Upper lobe of left lung (tissue), 6 donors: Measurements from ENCODE around the gene TNFAIP8. TPM values are rescaled to one million over a fixed set of nuclear protein-coding genes. Genes with fewer than 3 reads are reported as not detected.
"Not testable (repeated sequence)": the region's sequence is repeated elsewhere in the genome, so short reads cannot be mapped to it uniquely, and the experiment has no call there.

Experiments used
- ATAC-seq, 2 donors: fragments of 200-7000 bp; cut with Tn5 transposase; one replicate each; pipeline ENCODE4 v1.9.1; 2022; ENCODE audit warnings: mild to moderate bottlenecking in 2 of 2, moderate library complexity in 2 of 2; ENCODE audit not compliant: low FRiP score in 2 of 2
- DNase-seq, 2 donors: peaks; one replicate each; pipeline ENCODE4 v3.0.0-alpha.2; 2019 to 2020
- H3K27ac ChIP-seq, 4 donors: fragments of 200-600 bp; sonication (generic); one replicate each; pipeline ENCODE4 v1.5.1; 2016 to 2019
- H3K27me3 ChIP-seq, 4 donors: fragments of 200-600 bp; sonication (generic); one replicate each; pipeline ENCODE4 v1.5.1; 2017 to 2019
- H3K36me3 ChIP-seq, 4 donors: fragments of 200-600 bp; sonication (generic); one replicate each; pipeline ENCODE4 v1.5.1; 2016 to 2019
- H3K4me1 ChIP-seq, 4 donors: fragments of 200-600 bp; sonication (generic); one replicate each; pipeline ENCODE4 v1.5.1; 2018 to 2019
- H3K4me3 ChIP-seq, 4 donors: fragments of 200-600 bp; sonication (generic); one replicate each; pipeline ENCODE4 v1.5.1; 2017 to 2019; ENCODE audit warnings: mild to moderate bottlenecking in 2 of 4, moderate library complexity in 1 of 4
- H3K9me3 ChIP-seq, 4 donors: fragments of 200-600 bp; sonication (generic); one replicate each; pipeline ENCODE4 v1.5.1; 2018 to 2019
- EP300 ChIP-seq, 4 donors: sonication (generic); formaldehyde crosslinking; IDR thresholded peaks; one replicate each; pipeline ENCODE4 v1.5.1; 2017; ENCODE audit warnings: antibody characterized with exemption in 4 of 4, control low read depth in 2 of 4
- POLR2A ChIP-seq, 4 donors: fragments of 450-650 bp; IDR thresholded peaks; one replicate each; pipeline ENCODE4 v1.5.1; 2016 to 2017; ENCODE audit warnings: antibody characterized with exemption in 4 of 4, mild to moderate bottlenecking in 2 of 4
- POLR2AphosphoS5 ChIP-seq, 2 donors: sonication (generic); formaldehyde crosslinking; IDR thresholded peaks; one replicate each; pipeline ENCODE4 v1.5.1; 2017; ENCODE audit warnings: antibody characterized with exemption in 2 of 2
- WGBS, 2 donors: methylation state at CpG; one replicate each; pipeline ENCODE4 v1.1.5; 2017 to 2018; 5-methylcytosine and 5-hydroxymethylcytosine counted together
- small RNA-seq, 4 donors: library from RNA; depleted of rRNA; stranded (forward); fragments of <200 nt; gene quantifications; one replicate each; pipeline ENCODE3, GENCODE V24; 2016
- total RNA-seq, 6 donors: library from RNA; depleted of rRNA in 4 of 6; stranded (reverse); fragments of >200 nt in 4 of 6; gene quantifications; one replicate each; pipeline versions ENCODE4 v1.1.0 to v1.2.1, GENCODE V29; 2016 to 2021
- TF ChIP-seq, protein P1 (sequence below), 6 experiments: fragments of 450-650 bp in 4 of 6; fragments of 200-600 bp in 2 of 6; sonication (generic) in 2 of 6; IDR thresholded peaks; one replicate each; pipeline ENCODE4 v1.5.1; 2016 to 2019; ENCODE audit warnings: antibody characterized with exemption in 6 of 6
- donor health status: DM: no; HTN: no; CAD: no; lungs with moderate emphysema.
- donor health status: DM: no; HTN: yes; CAD: no; lungs with severe emphysema.

Gene TNFAIP8
- total RNA-seq, 6 donors from 2014 or later = 14.7 to 33.2 (median 19.7) TPM

DNA sequence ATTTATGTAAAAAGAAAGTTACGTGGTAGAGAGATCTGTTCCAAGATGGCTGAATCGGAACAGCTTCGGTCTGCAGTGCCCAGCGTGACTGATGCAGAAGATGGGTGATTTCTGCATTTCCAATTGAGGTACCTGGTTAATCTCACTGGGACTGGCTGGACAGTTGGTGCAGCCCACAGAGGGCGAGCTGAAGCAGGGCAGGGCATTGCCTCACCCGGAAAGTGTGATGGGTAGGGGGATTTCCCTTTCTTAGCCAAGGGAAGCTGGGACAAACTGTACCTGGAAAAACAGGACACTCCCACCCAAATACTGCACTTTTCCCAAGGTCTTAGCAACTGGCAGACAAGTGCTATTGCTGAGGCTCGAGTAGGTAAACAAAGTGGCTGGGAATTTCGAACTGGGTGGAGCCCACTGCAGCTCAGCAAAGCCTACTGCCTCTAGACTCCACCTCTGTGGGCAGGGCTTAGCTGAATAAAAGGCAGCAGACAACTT, 83.4 kb downstream of the TNFAIP8 start:
- DNase-seq (peak in 1 of 2 donors; percentile 64), ATAC-seq (peak in 1 of 2 donors; percentile 67)
- Histone ChIP-seq H3K4me3 (peak overlapping the region in 2 of 4 donors; percentile 13 to 24), H3K4me1 (peaks cover 0 to 5% (median 0%) of the 10 kb centered on the region in 4 donors), H3K27me3 (no peaks in the 10 kb centered on the region), H3K36me3 (no peaks in the 10 kb centered on the region), H3K27ac (peak overlapping the region in 3 of 4 donors; percentile 10 to 48 (median 43)), H3K9me3 (no peaks in the 10 kb centered on the region)
- 42 to 56% methylated on average over 8 of the region's 8 CpGs for WGBS, 2 donors
- peak; percentile 29 to 32 for TF ChIP-seq POLR2AphosphoS5 (IDR thresholded peaks at IDR 0.05)
- no peak for TF ChIP-seq POLR2A (IDR thresholded peaks at IDR 0.05)
- TF ChIP-seq EP300 (IDR thresholded peaks at IDR 0.05) = peak in 2 of 4 donors; percentile 21 to 26
- TF ChIP-seq, protein P1, sequence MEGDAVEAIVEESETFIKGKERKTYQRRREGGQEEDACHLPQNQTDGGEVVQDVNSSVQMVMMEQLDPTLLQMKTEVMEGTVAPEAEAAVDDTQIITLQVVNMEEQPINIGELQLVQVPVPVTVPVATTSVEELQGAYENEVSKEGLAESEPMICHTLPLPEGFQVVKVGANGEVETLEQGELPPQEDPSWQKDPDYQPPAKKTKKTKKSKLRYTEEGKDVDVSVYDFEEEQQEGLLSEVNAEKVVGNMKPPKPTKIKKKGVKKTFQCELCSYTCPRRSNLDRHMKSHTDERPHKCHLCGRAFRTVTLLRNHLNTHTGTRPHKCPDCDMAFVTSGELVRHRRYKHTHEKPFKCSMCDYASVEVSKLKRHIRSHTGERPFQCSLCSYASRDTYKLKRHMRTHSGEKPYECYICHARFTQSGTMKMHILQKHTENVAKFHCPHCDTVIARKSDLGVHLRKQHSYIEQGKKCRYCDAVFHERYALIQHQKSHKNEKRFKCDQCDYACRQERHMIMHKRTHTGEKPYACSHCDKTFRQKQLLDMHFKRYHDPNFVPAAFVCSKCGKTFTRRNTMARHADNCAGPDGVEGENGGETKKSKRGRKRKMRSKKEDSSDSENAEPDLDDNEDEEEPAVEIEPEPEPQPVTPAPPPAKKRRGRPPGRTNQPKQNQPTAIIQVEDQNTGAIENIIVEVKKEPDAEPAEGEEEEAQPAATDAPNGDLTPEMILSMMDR (IDR thresholded peaks at IDR 0.05) = no peak

DNA sequence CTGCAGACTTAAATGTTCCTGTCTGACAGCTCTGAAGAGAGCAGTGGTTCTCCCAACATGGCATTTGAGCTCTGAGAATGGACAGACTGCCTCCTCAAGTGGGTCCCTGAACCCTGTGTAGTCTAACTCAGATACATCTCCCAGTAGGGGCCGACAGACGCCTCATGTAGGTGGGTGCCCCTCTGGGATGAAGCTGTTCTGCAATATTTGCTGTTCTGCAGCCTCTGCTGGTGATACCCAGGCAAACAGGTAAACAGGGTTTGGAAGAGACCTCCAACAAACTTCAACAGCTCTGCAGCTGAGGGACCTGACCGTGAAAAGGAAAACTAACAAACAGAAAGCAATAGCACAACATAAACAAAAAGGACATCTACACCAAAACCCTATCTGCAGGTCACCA, 83.8 kb downstream of the TNFAIP8 start:
- Histone ChIP-seq H3K27ac (peak overlapping the region in 1 of 4 donors; percentile 48), H3K4me3 (peak overlapping the region in 1 of 4 donors; percentile 24)
- not testable (repeated sequence) for H3K27me3 ChIP-seq, H3K36me3 ChIP-seq, ATAC-seq, DNase-seq, H3K9me3 ChIP-seq, H3K4me1 ChIP-seq
- 87 to 92% methylated on average over 3 of the region's 3 CpGs for WGBS, 2 donors

DNA sequence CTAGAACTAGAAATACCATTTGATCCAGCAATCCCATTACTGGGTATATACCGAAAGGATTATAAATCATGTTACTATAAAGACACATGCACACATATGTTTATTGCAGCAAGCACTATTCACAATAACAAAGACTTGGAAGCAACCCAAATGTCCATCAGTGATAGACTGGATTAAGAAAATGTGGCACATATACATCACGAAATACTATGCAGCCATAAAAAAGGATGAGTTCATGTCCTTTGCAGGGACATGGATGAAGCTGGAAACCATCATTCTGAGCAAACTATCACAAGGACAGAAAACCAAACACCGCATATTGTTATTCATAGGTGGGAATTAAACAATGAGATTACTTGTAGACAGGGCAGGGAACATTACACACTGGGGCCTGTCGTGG, 88.8 kb downstream of the TNFAIP8 start:
- WGBS, 2 donors = 85 to 88% methylated on average over 4 of the region's 4 CpGs
- H3K27me3 ChIP-seq, H3K4me1 ChIP-seq, ATAC-seq, H3K27ac ChIP-seq, H3K36me3 ChIP-seq, DNase-seq, H3K9me3 ChIP-seq, H3K4me3 ChIP-seq: not testable (repeated sequence)

DNA sequence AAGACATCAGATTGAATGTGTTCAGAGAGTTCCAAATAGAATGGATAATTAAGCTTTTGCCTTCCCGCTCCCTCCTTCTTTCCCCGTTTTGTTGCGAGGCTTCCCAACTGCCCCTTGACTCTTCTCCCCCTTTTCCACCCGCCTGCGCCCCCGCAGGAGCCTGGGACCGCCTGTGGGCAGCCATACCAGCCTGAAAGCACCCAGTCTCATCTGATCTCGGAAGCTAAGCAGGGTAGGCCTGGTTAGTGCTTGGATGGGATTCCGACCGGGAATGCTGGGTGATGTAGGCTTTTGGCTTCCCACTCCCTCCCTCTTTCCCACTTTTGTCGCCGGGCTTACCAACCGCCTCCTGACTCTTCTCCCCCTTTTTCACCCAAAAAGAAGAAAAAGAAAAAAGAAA, 89.7 kb downstream of the TNFAIP8 start:
- Histone ChIP-seq H3K36me3 (no peaks in the 10 kb centered on the region), H3K9me3 (peaks cover 0 to 5% (median 0%) of the 10 kb centered on the region in 4 donors), H3K27ac (no peak overlapping the region), H3K27me3 (no peaks in the 10 kb centered on the region), H3K4me1 (no peaks in the 10 kb centered on the region), H3K4me3 (no peak overlapping the region)
- TF ChIP-seq EP300 (IDR thresholded peaks at IDR 0.05) (no peak), POLR2AphosphoS5 (IDR thresholded peaks at IDR 0.05) (no peak), POLR2A (IDR thresholded peaks at IDR 0.05) (no peak)
- TF ChIP-seq, protein P1 (IDR thresholded peaks at IDR 0.05) = no peak
- DNase-seq (peak in 1 of 2 donors; percentile 56), ATAC-seq (no peak)
- WGBS, 2 donors = 78 to 79% methylated on average over 13 of the region's 13 CpGs

Small RNAs within 50 kb of the gene (small RNA-seq; reads per million reads assigned to genes)
- 0 reads per million in 4 donors for gene RN7SL174P
- gene RNA5SP190 = 0 to 0.33 (median 0.17) reads per million in 4 donors

Other genes with a start within 250 kb of the TNFAIP8 start
- 100 to 1,000 TPM; 240 to 430 (median 355) TPM for gene HSD17B4, start 96.5 kb downstream of the TNFAIP8 start, total RNA-seq